ENCODE measurements around the gene WDR47. TPM values are rescaled to one million over a fixed set of nuclear protein-coding genes. Genes with fewer than 3 reads are reported as not detected.

WDR47 gene
- total RNA-seq, 4 donors from 2014 or later: 13.3 to 22.7 (median 18.3) TPM

GRCh38 chr1:109084563-109085517 is 42.9 kb upstream of the WDR47 start:
- Histone ChIP-seq H3K27ac (no peak overlapping the region), H3K36me3 (no peaks in the 10 kb centered on the region)
- intact Hi-C loops (cut with DNase I): no loop called here

GRCh38 chr1:109083923-109084322 is 42.0 kb upstream of the WDR47 start:
- Histone ChIP-seq H3K9me3 (no peaks in the 10 kb centered on the region), H3K36me3 (no peaks in the 10 kb centered on the region), H3K27ac (no peak overlapping the region), H3K27me3 (no peaks in the 10 kb centered on the region), H3K4me1 (peaks cover 0 to 1% (median 0%) of the 10 kb centered on the region in 3 donors), H3K4me3 (no peak overlapping the region)
- WGBS, 2 donors: 64 to 70% methylated on average over 1 of the region's 1 CpG
- TF ChIP-seq POLR2A (IDR thresholded peaks at IDR 0.05) (no peak), CTCF (IDR thresholded peaks at IDR 0.05) (no peak)
- no peak for DNase-seq
- intact Hi-C loops (cut with DNase I): no loop called here

More at GRCh38 chr1:109084563-109085517, 42.9 kb upstream of the WDR47 start:
- WGBS, 2 donors: 77% methylated on average over 11 to 12 of the region's 13 CpGs
- Histone ChIP-seq H3K4me1 (peaks cover under 1 to 10% (median 3%) of the 10 kb centered on the region in 3 donors), H3K9me3 (no peaks in the 10 kb centered on the region), H3K27me3 (no peaks in the 10 kb centered on the region), H3K4me3 (no peak overlapping the region)
- DNase-seq: no peak
- TF ChIP-seq CTCF (IDR thresholded peaks at IDR 0.05): no peak
- TF ChIP-seq POLR2A (IDR thresholded peaks at IDR 0.05): no peak

- no peaks in the 10 kb centered on the region for H3K9me3 ChIP-seq
- H3K4me1 ChIP-seq: no peaks in the 10 kb centered on the region
- no peak overlapping the region for H3K27ac ChIP-seq
- intact Hi-C loops (cut with DNase I): no loop called here
- no peak for DNase-seq
- H3K4me3 ChIP-seq: no peak overlapping the region
- H3K27me3 ChIP-seq: no peaks in the 10 kb centered on the region
- WGBS, 2 donors: 82 to 89% methylated on average over 3 of the region's 3 CpGs
- H3K36me3 ChIP-seq: no peaks in the 10 kb centered on the region
- TF ChIP-seq POLR2A (IDR thresholded peaks at IDR 0.05) (no peak), CTCF (IDR thresholded peaks at IDR 0.05) (no peak)
These were observed 41.6 kb upstream of the WDR47 start for GRCh38 chr1:109083501-109083900.

GRCh38 chr1:109080441-109081082 is 38.7 kb upstream of the WDR47 start:
- no peaks in the 10 kb centered on the region for H3K9me3 ChIP-seq
- intact Hi-C loops (cut with DNase I): no loop called here
- no peak overlapping the region for H3K4me3 ChIP-seq
- H3K4me1 ChIP-seq: peaks cover 0 to 7% (median 5%) of the 10 kb centered on the region in 3 donors
- DNase-seq: no peak
- 54 to 76% methylated on average over 5 of the region's 5 CpGs for WGBS, 2 donors
- TF ChIP-seq POLR2A (IDR thresholded peaks at IDR 0.05): no peak
- no peak for TF ChIP-seq CTCF (IDR thresholded peaks at IDR 0.05)
- H3K27me3 ChIP-seq: no peaks in the 10 kb centered on the region
- H3K36me3 ChIP-seq: no peaks in the 10 kb centered on the region
- H3K27ac ChIP-seq: peak overlapping the region; percentile 45 to 78 (median 53)

GRCh38 chr1:109079240-109079622 is 37.3 kb upstream of the WDR47 start:
- H3K4me3 ChIP-seq: no peak overlapping the region
- no peak for DNase-seq
- intact Hi-C loops (cut with DNase I): no loop called here
- no peaks in the 10 kb centered on the region for H3K9me3 ChIP-seq
- 95% methylated on average over 2 of the region's 2 CpGs for WGBS, 2 donors
- TF ChIP-seq POLR2A (IDR thresholded peaks at IDR 0.05): no peak
- TF ChIP-seq CTCF (IDR thresholded peaks at IDR 0.05): no peak
- no peaks in the 10 kb centered on the region for H3K36me3 ChIP-seq
- peak overlapping the region; percentile 20 to 78 (median 65) for H3K27ac ChIP-seq
- peaks cover 3 to 19% (median 11%) of the 10 kb centered on the region in 3 donors for H3K4me1 ChIP-seq
- no peaks in the 10 kb centered on the region for H3K27me3 ChIP-seq
